HG03342 (cell line): ENCODE results near the gene SMIM32.

Source experiments
- ATAC-seq: cut with Tn5 transposase; IDR thresholded peaks from one replicate; pipeline ENCODE4 v1.9.1; 2021; ENCODE audit warnings: mild to moderate bottlenecking, moderate library complexity; ENCODE audit not compliant: unreplicated experiment

Gene SMIM32

DNA sequence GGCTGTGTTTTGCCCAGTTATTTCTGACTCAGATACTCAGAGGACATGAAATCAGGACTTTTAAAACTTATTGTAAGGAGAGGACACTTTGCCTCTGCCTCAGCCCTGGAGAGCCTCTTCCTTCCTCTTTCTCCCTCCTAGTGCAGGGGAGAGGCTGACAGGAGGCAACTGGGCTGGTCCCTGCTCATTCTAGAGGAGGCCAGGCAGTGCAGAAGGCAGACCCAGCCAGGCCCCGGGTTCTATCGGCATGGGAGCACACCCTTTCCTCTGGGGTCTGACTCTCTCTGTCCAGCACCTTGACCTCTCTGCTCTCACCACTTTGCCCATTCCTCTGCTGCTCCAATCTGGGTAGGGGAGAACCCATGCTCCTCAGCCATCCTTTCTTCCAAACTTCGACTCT, 16.0 kb upstream of the SMIM32 start:
- ATAC-seq, result no peak

DNA sequence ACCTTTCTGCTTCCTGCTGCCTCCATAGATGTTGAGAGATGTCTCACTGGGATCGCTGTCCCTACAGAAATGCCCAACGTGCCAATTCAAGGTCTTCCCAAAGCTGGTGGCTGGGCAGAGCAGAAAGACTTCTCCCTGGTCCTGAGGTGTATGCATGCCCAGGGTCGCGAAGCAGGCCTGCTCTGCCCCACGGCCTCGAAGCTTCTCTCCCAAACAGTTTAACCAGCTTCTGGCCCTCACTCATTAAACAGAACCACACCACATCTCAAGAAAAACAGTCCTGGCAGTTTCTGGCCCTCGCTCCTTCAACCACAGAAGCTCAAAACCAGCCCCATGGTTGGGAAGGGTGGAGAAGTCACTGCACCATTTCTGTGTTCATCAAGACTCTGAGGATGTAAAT, 14.7 kb upstream of the SMIM32 start:
- no peak for ATAC-seq

DNA sequence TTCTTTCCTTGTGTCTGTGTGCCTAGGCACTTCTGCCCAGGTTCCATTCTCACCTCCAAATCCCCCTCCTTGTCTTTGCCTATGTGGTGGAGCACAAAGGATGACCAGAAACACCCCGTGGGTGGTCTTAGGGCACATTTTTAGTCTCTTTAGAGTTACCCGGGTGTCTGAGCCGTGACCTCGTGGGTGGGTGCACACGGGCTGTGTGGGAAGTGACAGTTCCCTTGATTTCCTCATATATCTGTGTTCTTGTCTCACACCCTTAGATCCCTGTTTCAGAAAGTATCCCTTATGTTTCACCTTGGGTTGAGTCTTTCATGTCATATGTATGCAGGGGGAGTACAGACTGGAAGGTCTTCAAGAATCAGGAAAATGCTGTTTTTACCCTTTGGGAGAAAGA, 13.4 kb upstream of the SMIM32 start:
- ATAC-seq, result no peak

DNA sequence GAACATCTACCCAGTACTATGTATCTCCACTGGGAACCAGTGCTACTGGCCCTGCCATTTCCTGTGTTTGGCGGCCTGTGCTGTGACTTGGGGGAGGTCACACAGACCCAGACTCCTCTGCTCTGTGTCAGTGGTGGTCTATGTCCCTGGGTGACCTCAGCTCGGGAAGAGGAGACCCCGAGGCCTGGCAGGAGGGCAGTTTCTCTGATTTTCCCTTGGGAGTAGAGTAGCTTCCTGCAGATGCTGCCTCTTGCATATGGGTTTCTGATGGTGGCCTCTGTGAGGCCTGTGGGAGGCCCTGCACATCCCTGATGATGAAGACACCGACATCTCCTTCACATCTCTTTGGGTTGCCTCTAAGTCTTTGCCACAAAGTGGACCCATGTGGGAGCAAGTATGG, 13.0 kb upstream of the SMIM32 start:
- no peak for ATAC-seq

DNA sequence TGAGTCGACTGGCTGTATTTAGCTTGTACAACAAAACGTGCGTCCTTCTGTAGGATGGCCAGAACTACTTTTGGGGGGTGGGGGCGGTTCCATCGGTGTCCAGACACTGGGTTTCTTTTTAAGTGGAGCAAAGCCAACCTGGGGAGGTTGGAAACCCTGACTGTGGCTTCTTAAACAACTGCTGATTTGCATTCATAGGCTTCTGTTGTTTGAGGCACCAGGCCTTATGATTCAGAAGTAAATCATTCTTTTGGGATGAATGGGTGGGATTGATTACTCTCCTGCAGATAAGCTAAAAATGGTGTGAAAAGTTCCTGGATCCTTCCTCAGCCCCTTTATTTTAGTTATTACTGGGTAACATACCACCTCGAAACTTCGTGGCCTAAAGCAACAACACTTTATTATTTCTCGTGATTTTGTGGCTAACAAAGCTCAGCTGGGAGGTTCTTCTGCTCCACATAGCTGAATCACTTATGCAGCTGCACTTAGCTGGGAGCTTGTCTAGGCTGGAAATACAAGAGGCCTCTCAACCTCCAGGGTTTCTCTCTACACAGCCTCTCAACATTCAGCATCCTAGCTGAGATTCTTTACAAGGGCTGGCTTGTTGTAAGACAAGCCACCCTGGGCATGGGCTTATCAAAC, 12.2 kb upstream of the SMIM32 start:
- no peak for ATAC-seq

DNA sequence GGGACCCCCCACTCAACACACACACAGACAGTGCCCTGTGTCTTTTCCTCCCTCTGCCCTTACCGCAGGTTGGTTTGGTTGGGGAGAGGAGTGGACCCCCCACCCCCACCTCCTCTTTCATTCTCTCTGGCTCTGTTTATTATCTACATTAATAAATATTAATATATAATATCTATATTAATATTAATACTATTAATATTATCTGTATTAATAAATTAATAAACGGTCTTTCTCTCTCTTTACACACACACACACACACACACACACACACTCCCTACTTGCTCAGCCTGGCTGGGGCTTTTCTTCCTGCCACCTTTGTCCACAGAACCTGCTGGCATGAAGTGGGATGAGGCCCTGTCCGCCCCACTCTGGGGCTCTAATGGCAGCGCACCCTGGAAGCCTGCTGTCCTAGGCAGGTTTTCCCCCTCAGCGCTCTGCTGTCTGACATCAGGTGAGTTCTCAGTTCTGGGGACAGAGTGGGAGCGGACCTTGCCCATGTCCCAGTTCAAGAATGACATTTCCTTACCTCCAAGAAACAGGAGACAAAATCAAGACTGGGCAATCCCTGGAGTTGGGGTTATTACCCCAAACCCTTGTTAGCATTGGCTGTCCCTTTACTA, 10.5 kb upstream of the SMIM32 start:
- ATAC-seq, result no peak

DNA sequence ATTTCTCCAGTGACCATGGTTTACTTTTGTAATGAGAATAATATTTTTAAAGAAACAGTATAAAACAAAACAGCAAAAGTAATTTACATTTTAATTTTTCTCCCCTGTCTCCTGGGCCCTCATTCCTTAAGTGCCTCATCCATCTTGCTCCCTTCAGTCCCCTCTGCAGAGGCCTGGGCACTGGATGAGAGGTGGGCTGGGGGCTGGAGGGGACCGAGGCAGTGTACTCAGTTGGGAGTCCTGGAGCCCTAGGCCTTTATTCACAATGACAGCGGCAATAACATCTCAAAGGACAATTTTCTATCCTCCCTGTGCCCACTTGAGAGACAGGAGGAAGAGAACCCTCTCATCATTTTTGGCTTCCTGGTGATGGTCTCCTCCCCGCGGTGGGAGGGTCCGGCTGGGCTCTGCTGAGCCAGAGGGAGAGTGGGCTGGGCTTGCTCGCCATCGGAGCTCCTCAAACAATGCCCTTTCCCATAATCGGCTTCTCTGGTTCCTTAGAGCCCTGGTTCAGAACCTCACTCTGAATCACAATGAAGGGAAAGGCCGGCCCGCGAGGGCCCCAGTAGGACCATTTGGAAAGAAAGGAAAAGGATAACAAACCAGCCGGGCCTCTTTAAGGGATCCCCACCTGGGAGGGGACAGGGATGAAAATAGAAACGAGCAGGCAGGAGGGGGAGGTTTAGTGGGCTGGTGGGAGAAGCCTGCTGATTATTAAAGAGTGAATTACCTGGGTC, 9.7 kb upstream of the SMIM32 start:
- no peak for ATAC-seq

DNA sequence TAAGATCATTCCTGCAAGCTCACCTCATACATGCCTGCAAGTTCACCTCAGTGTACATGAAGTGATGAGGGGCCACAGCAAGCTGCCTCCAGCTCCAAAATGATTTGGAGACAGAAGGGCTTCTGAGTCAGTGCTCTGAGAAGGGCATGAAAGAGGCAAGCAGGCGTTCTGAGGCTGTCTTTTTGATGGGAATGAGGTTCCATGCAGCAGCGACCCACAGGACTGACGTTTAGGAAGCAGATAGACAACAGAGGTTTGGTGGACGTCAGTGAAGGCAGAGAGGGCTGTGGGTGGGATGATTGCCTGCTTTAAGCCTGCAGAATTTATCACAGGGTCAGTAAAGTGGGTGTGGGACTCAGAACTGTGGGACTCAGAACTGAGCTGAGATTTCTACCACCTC, 8.9 kb upstream of the SMIM32 start:
- no peak for ATAC-seq

DNA sequence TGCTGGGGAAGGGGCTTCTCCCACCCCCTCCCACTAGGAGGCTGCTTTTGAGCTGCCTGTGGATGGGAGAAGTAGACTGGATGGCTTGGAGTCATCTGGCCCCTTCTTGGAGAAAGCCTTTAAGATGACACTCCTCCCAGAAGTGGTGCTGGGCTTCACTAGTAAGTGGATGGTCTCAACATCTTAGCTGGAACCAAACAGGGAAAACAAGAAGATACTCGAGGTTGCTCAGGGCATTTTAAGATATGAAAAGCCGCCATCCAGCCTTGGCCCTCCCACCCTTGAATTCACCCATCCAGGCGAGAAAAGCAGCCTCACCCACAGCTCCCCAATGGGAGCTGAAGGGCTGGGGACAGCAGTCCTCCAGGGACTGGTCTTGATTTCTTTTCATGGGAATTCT, 7.8 kb upstream of the SMIM32 start:
- ATAC-seq, result no peak

DNA sequence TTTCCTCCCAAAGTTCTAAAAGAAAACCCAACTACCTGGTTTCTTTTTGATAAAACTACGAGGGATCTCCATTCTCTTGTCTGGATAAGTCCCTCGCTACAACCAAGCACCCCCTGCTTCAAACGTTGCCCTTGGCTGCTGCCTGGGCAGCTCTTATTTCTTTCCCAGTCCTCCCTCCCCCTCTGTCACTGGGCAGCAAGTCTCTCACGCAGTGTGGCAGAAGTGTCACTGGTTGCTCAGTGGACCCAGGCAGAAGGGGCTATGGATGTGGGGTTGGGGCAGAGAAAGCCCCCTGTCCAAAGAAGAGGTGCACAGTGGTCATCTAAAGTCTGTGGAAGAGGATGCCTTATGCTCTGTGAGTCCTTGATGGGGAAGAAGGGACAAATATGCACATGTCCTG, 7.2 kb upstream of the SMIM32 start:
- no peak for ATAC-seq

DNA sequence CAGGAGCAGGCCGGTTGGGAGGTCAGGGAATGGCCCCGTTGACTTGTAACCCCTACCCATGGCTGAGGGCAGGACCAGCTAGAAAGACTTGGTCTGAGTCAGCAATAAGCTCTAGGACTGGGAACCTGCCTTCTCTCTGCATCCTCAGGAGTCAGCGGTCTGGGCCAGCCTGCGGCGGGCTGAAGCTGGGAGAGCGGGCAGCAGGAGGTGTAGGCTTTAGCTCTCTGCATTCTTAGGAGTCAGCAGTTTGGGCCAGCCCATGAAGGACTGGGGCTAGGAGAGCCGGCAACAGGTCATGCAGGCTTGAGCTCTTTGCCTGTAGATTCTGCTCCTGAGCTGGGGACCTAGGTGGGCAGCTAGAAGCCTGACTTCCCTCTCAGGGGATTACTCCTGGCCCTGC, 6.4 kb upstream of the SMIM32 start:
- no peak for ATAC-seq

DNA sequence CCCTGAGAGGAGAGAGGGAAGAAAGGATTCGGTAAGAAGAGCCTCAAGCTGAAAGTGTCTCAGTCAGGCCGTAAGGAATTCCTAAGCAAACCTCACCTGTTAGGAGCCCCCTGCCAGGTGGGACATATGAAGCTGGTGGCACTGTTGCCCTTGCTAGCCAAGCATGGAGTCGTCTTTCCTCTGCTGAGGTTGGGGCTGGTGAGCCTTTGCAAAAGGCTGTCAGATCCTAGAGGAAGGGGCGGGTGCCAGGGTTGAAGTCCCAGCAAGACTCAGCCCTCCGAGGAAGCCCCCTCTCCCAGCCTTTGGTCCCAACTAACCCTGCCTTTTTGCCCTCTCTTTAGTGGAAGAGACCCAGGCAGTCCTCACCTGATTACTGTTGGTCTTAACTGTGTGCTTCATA, 5.5 kb upstream of the SMIM32 start:
- no peak for ATAC-seq

DNA sequence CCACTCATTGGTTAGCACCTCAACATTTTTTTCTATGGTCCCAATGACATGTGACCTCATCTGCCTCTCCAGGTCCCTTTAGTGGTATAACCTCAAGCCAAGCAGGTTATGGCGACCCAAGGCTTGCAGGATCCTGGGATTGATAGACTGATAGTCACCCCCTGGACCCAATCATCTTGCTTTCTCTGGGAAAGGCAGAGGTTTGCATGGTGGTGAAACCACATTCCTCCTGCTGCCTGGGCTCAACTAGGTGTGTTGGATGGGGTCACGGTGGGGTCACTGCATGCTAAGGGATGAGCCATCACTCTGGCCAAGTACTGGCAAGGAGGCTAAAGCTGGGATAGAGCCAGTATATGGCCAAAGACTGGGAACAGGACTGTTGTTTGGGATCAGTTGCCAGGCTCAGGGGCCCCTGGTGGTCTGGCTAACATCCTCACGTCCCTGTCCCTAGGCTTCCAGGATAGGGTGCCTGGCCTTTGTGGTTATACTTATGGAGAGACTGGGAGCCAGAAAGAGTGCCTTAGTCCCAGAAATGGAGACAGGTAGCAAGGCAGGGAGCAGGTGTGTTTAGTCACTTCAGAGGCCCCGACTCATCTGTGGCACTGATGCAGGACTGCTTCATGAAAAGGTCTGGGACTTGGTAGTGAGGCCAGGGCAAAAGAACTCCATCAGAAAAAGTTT, 4.6 kb upstream of the SMIM32 start:
- no peak for ATAC-seq

DNA sequence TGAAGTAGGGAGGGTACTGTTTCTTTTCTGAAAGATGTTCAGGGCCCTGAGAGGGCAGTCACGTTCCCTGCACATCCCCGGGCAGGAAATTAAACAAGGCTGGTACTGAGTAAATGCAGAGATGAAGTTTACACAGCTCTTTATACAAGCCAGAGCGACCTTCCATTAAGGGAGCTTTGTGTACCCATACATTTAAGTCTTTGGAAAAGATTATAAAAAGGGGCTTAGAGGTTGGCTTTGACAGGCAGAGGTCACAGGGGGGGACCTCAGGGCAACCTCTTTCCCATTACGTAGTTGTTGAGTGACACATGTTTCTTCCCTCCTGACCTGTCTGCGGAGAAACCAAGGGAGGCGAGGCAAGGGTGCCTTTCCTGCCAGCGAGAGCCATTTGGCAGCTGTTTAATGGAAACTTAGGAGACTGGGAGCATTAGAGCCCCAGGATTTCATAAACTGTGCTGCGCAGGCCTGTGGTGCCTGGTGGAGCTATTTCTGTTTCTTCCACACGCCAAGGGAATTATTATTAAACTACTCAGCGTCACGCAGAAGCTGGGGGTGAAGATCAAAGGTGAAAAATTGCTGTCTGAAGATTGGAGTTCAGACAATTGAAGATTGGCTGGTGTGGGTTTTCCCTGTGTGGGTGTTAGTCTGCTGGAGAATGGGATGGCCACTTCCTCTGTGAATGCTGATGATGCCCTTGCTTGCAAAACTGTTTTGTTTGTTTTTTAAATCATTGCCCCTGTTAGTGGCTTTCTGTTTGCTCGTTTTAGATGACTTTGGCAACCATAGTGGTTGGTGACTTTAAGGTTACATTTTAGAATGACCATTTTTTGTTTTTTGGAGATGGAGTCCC, 3.2 kb upstream of the SMIM32 start:
- ATAC-seq, result no peak

DNA sequence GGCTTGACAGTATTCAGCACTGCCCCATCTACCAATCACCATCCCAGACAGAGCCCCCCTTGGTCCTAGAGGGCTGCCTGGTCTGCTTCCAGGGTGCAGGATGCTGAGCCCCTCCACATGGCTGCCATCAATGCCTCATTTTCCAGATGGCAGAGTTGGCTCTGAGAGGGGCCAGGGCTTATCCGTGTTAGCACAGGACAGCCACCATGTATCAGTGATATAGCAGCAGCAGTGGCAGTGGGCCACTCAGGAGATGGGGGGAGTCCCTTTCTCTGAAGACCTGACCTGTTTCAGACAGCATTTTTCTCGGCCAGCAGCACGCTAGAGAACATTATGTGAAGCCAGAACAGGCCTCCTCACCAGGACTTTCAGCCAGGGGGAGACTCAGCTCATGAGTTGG, 1.6 kb upstream of the SMIM32 start:
- no peak for ATAC-seq

DNA sequence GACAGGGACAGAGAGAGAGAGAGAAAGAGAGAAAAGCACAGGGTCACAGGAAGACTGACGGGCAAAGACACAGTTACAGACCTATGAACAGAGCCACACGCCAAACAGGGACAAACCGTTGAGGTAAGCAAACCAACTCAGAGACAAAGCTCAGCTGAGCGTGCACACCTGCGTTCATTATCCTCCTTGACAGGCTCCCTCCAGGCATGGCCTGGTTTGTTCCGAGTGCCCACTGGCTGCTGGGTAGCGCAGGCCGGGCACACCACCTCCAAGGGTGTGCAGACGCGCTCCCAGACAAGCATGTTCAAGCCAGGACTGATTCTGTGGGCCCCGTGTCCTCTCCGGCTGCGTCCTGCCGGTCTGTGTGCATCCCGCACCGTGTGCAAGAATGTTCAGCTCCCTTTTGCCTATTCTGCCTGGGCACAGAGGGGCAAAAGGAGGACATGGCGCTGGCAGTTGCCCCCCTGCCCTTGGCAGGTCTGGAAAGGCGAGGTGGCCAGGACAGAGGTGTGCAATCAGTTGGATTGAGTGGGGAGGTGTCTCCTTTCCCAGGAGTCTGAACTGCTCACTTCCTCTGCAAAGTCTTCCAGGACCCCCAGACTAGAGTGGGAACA, 467 bp upstream of the SMIM32 start:
- no peak for ATAC-seq

DNA sequence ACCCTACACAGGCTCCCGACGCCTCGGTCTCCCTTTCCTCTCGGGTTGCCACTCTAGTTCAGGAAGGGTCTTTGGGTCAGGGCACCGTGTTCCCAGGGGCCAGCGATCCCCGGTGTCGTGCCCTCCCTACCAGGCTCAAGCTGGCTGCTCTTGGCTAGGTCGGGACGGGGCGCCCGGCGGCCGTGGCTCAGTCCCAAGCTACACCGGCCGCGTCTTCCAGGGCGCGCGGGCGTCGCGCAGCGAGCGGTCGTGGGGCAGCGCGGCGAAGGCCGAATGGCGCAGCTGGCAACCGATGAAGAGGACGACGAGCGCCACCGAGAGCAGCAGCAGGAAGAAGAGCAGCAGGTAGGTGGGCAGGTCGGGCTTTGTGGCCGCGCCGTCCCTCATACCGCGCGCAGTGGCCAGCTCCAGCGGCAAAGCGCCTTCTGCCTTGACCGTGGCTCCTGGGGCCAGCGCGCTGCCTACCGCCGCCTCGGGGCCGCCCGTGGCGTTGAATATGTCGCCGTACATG, 892 bp downstream of the SMIM32 start:
- no peak for ATAC-seq

DNA sequence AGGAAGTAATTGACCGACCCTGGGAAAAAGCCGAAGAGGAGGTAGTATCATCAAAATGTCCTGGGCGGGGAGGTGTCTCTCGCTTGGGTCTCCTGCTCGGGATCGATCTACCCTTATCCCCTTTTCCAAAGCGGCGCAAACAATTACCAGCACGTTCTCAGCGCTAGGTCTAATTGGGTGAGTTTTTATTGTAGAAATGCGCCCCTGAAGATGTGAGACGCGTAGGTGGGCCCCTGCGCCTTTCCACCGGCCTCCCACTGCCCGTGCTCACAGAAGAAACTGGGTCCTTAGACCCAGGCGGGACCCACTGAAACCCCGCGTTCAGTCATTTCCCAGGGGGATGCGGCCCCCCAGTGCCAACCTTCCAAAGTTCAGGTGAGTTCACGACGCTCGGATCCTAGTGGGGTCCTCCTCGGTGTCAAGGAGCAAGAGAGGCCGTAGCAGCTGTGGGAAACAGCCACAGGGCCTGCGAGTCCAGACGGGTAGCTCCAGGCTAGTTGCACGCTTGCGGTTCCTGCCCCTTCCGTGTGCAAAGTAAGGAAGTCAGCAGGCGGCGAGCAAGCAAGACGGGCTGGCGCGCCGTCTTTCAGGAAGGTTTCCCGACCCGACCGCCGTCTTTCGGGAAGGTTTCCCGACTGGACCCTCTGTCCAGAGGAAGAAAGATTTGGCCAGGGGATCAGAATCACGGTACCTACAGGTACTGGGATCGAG, 1.5 kb downstream of the SMIM32 start:
- no peak for ATAC-seq

DNA sequence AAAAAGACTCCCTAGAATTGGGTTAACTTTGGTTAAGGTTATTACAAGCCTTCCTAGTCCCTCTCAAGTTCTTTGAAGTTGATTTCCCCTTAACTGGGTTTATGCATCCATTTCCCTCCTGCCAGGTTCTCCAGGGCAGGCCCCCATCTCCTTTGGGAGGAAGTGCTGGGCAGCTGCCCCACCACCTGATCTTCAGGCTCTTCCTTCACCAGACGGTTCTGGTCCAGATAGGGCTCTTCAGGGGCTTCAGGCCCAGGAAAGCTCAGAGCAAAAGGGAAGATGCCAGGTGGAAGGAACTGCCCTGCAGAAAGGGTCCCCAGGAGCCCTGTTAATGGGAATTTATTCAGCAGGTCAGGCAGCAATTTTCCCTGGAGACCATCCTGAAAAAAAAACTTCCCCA, 2.1 kb downstream of the SMIM32 start:
- ATAC-seq, result no peak
